ENCODE results near the gene CCT4.

GRCh38 chr2:61926531-61927477 lies 38.3 kb upstream of the CCT4 start:
- TF ChIP-seq CTCF (IDR thresholded peaks at IDR 0.05), result no peak
- no peak for TF ChIP-seq POLR2A (IDR thresholded peaks at IDR 0.05)
